NCI-H2081 (cell line): ENCODE results near the gene PSMD8.
A peak's percentile ranks its signal among the peaks of the same experiment; 100 is the strongest.
"Not testable (repeated sequence)": the region's sequence is repeated elsewhere in the genome, so short reads cannot be mapped to it uniquely, and the experiment has no call there.

Experiments
- DNase-seq, 2 experiments: peaks; one replicate each; lab custom pipeline; 2025; lab: John Stamatoyannopoulos, UW

PSMD8 gene

DNA sequence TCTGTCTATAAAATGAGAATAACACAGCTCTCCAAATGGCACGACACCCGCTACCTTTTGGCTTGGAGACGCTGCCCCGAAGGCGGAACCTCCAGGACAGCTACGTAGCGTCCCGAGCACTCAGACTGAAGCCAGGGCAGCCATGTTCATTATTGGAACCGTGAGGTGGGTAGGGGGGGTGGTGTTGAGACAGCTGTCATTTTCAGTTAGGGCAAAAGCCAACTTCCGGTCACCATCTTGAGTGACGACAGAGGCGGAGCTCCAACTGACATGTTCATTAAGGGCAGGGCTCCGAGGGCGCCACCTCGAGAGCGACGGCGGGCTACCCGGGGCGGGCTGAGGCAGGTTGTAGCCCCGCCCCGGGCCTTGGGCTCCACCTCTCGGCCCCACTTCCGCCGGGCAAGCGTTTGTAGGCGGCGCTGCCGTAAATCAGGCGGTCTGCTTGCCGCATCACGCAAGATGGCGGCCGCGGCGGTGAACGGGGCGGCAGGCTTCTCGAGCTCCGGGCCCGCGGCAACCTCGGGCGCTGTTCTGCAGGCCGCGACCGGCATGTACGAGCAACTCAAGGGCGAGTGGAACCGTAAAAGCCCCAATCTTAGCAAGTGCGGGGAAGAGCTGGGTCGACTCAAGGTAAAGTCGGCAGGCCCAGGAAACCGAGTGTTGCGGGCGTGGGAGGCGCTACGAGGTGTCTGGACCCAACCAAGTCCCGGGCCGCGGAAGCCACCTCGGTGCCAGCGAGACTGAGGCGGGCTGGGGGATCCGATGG lies at the start of gene PSMD8:
TSS of gene PSMD8 (plus strand) at position 240 of the 766 bp plus-strand sequence. CDS start at position 271, 31 bp downstream.
- peak; percentile 98 to 99 for DNase-seq

DNA sequence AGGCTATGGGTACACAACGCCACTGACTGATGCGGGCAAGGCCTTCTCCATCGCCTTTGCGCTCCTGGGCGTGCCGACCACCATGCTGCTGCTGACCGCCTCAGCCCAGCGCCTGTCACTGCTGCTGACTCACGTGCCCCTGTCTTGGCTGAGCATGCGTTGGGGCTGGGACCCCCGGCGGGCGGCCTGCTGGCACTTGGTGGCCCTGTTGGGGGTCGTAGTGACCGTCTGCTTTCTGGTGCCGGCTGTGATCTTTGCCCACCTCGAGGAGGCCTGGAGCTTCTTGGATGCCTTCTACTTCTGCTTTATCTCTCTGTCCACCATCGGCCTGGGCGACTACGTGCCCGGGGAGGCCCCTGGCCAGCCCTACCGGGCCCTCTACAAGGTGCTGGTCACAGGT lies 47.8 kb upstream of the PSMD8 start:
- no peak for DNase-seq

DNA sequence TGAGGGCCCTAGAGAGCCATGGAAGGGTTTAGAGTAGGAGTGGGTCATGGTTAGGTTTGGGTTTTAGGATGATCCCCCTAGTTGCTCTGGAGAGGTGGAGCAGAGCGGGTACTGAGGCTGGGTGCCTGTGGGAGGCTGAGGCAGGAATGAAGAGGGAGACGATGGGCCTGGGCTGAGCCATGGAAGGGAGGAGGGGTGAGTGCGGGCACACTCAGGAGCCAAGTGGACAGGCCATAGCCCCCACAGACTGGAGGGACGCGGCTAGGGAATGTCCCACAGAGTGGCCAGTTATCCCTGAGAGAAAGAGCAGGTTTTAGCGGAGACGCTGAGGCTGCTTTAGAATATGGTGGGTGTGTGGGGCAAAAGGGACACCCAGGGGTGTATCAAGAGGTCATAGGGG lies 44.7 kb upstream of the PSMD8 start:
- no peak for DNase-seq

DNA sequence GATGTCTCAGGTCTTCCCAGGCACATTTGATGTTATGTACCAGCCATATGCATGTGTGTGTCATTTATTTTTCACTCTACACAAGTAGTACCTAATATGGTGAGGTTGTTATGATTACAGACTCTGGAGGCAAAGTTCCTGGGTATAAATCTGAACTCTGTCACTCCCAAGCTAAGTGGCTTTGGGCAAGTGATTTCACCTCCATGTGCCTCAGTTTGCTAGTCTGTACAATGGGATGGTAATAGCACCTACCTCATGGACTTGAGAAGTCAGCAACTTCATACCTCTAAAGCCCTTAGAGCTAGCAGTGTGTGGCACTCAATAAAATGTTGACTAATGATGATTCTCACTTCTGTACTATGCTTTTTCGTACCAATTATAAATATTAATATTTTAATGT lies 42.6 kb upstream of the PSMD8 start:
- no peak for DNase-seq

DNA sequence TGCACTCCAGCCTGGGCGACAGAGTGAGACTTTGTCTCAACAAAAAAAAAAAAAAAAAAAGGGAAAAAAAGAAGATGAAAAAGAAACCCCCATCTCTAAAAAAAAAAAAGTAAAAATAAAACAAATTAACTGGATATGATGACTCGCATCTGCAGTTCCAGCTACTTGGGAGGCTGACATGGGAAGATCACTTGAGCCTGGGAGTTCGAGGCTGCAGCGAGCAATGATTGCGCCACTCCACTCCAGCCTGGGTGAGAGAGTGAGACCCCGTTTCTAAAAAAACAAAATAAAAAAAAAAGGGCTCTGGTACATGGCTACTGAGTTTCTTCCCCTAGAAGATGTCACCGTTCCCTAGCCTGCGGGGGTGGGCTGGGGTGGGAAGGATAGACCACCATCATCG lies 41.1 kb upstream of the PSMD8 start:
- no peak for DNase-seq

DNA sequence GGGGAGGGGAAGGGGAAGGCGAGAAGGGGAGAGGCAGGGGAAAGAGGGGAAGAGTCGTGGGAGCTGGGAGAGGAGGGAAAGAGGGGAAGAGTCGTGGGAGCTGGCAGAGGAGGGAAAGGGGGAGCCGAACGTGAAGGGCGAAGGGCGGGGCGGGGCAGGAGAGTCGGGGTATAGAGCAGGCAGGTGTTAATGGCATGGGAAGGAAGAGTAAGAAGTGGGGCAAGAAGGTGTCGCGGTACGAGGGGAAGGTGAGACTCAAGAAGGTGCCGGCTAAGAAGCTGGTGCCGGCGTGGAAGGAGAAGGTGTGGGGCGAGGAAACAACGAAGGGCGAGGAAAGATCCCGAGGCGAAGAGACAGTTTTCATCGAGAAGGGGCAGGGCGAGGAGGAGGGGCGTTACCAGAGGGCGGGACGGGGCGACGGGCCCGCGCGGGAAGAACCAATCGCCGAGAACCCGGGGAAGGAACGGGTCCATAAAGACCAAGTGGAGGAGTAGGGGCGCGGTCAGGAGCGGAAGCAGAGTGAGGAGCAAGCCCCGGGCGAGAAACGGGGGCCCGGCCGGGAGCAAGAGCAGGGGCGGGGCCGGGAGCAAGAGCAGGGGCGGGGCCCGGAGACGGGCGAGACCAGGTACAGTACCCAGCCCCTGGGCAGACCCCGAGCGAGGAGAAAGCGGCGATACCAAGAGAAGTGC lies 38.3 kb upstream of the PSMD8 start:
- DNase-seq = peak; percentile 91 to 92

DNA sequence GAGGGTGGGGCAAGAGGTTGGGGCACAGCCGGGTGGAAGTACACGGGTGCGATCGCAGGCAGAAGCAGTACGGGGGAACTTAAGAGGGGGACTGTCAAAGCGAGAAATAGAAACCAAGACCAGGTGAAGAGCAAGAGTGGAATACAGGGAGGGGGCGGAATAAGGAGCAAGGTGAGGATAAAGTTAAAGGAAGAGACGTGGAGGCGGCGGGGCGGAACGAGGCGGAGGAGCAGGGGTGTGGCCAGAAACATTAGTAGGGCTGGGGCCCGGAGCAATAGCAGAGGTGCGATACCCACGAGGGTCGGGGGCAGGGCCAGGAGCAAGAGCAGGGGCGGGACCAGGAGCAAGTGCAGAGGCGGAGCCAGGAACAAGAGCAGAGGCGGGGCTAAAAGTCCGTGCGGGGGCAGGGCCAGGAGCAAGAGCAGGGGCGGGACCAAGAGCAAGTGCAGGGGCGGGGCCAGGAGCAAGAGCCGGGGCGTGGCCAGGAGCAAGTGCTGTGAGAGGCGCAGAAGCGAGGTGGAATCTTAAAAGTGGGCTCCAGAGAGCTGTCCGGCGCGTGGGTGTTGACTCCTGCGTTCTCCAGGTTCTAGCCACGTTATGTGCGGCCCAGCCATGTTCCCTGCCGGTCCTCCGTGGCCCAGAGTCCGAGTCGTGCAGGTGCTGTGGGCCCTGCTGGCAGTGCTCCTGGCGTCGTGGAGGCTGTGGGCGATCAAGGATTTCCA lies 37.6 kb upstream of the PSMD8 start:
- peak; percentile 80 to 90 for DNase-seq

DNA sequence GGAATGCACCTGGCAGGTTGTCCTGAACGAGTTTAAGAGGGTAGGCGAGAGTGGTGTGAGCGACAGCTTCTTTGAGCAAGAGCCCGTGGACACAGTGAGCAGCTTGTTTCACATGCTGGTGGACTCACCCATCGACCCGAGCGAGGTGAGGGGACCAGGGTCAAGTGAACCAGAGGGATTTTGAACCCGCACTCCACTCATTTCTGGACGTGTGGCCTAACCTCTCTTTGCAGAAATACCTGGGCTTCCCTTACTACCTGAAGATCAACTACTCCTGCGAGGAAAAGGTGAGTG lies 37.1 kb upstream of the PSMD8 start:
- no peak for DNase-seq

DNA sequence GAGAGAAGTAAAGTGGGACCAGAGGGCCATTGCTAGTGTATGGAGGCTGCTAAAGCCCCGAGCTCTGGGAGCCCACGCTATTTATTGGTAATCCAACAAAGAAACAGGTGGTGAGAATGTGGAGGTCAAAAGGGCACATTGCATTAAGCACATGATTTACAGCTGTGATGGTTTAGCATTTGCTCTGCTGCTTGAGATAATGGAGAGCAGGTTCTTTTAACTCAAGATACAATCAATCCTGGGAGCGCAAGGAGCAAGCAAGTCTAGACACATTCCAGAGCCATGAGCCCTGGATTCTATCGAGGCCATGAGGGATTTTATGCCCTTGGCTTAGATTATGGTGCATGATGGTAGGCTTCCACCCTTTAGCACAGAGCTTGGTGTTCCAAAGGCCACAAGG lies 35.4 kb upstream of the PSMD8 start:
- DNase-seq = not testable (repeated sequence)

DNA sequence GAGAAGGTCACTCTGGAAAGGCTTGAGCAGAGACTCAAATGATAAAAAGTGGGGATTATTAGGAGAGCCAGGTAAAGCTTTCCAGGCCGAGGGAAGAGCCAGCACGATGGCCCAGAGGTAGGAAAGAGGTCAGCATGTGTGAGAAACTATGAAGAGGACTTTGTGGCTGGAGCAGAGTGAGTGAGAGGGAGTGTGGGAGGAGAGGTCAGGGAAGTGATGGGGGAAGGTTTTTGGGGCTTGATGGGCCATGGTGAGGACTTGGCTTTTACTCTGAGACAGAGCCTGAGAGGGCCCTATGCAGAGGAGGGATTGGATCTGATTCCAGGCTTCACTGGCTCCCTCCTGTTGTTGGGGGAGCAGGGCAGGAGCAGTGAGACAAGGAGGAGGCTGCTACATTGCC lies 33.4 kb upstream of the PSMD8 start:
- no peak for DNase-seq

DNA sequence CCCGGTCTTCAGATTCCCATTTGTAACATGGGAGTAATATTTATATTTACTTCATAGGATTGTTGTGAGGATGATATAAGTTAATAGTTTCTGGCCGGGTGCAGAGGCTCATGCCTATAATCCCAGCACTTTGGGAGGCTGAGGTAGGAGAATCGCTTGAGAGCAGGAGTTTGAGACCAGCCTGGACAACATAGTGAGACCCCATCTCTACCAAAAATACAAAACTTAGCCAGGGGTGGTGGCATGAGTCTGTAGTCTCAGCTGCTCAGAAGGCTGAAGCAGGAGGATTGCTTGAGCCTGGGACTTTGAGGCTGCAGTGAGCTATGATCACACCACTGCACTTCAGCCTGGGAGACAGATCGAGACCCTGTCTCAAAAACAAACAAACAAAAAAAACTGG lies 27.5 kb upstream of the PSMD8 start:
- DNase-seq = no peak

DNA sequence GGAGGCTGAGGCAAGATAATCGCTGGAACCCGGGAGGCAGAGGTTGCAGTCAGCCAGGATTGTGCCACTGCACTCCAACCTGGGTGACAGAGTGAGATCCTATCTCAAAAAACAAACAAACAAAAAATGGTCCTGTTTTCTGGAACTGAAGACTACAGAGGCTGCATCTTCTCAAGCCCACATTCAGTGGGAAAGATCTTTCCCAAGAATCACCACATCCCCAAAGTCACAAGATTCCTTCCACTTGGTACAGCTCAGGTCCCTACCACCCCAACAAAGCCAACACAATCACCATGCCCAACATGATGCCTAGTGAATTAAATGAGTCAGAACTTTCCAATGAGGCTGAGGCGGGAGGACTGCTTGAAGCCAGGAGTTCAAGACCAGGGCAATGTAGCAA lies 23.5 kb upstream of the PSMD8 start:
- DNase-seq = no peak

DNA sequence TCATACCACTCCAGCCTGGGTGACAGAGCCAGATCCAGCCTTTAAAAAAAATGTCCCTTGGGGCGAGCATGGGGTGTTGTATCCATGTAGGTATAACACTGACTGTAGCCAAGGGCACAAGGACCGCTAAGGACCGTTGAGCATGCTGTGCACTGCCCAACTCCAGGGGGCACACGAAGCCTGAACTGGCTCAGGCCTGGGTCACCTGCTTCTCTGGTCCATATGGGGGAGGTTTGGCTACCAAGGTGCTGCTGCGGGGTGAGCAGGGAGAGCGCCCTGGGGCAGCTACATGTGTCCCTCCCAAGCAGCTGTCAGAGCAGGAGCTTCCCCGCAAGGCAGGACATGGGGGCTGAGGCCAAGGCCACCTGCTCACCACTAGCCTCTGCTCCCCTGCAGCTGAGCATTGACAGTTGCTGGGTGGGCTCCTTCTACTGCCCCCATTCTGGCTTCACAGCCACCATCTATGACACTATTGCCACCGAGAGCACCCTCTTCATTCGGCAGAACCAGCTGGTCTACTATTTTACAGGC lies 22.4 kb upstream of the PSMD8 start:
- no peak for DNase-seq

DNA sequence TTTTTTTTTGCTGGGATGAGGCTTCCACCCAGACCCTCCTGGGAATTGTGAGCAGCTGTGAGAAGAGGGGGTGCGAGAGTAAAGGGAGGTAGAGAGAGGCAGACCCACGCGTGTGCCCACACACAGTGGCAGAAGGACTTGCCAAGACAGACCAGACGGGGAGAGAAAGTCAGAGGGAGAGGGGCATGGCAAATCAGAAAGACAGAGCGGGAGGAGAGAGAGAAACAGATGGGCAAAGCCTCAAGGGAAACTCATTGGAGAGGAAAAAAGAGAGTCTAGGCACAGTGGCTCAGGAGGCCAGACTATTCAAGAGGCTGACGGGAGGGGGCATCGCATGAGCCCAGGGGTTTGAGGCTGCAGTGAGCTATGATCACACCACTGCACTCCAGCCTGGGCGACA lies 21.8 kb upstream of the PSMD8 start:
- no peak for DNase-seq

DNA sequence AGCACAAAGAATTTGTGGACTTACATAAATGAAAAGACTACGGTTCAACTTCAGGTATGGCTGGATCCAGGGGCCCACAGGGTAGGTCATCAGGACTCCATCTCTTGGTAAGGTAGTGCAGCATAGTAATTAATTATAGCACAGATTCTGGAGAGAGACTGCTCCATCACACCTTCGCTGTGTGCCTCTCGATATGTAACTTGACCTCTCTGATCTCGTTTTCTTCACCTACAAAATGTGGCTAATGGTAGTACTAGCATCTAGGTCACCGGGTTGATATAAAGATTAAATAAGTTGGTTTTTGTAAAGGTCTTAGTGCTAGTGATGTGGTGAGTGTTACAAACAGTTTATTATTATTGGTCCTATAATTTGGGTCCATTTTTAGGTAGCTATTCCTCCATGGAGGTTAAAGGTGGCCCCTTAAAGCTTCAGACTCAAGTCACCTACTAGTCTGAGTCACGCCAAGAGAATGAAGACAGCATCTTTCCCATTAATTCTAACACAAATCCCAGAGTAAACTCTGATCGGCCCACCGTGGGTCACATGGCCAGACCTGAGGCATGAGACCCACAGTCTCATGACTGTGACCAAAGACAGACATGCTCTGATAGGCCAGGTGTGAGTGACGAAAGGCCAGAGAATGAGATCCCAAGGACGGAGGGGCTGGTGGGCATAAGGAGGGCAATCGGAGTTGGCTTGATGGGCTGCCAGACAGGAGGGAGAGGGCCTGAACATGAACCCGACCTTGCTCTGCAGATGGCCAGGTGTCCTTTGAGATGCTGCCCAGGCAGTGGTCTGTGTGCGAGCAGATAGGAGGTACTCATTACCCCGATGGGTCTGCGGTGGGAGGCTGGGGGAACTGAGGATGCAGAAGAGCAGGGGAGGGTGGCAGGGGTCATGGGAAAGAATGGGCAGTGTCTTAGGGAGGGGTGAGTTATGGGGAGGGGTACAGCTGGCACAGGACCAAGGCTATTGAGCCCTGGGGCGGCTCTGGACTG lies 18.3 kb upstream of the PSMD8 start:
- no peak for DNase-seq

DNA sequence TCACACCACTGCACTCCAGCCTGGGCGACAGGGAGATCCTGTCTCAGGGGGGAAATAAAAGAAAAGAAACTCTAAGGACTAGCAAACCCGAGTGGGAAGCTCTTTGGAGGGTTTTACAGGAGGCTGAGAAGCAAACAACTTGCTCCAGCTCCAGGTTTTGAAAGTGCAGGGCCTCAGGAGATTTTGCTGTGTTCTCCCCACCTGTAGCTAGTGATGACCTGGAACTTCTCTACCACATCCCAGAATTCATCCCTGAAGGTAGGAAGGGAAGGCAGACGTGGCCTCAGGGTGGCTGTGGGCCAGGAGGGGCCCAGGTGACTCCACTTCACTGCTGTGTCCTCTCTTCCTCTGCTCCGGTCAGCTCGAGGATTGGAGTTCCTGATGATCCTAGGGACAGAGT lies 16.3 kb upstream of the PSMD8 start:
- no peak for DNase-seq

DNA sequence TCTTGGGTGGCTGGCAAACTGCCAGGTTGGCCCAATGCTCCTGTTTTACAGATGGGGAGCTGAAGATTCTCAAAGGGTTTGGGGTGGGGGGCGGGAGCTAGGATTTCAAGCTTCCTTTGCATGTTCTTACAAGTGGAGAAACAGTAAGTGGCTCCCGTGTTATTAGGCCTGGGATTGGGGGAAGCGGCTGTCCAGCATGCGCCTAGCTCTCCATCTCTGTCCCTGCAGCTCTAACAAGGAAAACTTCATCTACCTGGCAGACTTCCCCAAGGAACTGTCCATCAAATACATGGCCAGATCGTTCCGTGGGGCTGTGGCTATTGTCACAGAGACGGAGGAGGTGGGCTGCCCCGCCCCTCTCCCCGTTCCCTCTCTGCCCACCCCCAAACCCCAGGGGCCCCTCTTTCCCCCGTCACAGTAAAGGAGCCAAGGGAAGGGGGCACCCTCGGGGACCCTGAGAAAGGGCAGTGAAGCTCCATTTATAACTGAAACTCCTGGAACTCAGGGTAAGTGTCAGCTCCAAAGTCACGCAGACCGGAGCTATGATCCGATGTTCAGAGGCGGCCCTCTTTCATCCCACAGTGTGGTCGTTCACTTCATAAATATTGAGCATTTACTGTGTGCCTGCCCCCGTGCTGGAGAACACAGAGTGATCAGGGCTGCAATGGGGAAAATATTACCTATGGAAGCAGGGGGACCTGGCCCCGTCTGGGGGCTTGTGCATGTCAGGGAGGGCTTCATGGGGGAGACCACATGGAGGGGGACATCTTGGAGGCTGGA lies 14.9 kb upstream of the PSMD8 start:
- DNase-seq = no peak

DNA sequence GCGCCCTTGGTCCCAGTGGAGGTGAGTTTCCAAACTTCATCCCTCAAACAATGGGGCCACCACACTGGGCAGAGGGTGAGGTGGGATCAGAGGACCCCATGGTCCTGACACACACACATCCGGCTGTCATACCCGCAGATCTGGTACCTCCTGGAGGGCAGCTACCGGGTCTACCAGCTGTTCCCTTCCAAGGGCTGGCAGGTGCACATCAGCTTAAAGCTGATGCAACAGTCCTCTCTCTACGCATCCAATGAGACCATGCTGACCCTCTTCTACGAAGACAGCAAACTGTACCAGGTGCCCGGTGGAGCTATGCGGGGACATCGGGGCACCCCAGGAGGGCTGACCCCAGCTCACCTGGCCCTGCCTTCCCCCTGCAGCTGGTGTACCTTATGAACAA lies 14.0 kb upstream of the PSMD8 start:
- DNase-seq = no peak

DNA sequence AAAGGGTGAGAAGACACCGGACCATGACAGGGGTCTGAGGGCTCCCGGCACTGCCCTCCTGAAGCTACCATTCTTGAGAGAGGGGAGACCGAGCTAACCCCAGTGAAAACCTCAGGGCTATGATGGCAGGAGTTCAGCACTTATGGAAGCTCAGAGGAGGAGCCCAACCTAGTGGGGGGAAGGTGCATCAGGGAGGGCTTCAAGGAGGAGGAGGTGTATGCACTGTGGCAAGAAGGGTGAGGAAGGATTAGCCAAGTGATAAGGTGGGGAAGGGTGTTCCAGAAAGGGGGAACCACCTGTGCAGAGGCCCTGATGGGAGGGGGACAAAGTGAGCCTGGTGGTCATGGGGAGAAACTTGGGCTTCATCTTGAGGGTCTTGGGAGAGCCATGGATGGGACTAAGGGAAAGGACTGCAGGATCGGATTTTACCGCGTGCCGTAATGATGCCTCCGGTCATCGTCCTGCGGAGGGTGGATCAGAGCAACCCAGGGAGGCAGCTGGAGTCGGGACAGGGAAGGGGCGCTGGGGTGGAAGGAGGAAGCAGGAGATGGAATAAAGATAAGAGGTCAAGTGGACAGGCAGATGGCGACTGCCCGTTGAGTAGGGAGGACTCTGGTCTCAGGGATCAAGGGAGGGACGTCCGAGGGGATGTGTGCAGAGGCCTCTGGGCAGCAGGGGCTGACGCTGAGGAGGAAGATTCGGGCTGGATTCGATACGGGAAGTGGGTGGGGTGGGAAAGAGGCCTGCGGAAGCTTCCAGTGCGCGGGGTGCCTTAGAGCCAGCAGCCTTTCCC lies 13.3 kb upstream of the PSMD8 start:
- no peak for DNase-seq

DNA sequence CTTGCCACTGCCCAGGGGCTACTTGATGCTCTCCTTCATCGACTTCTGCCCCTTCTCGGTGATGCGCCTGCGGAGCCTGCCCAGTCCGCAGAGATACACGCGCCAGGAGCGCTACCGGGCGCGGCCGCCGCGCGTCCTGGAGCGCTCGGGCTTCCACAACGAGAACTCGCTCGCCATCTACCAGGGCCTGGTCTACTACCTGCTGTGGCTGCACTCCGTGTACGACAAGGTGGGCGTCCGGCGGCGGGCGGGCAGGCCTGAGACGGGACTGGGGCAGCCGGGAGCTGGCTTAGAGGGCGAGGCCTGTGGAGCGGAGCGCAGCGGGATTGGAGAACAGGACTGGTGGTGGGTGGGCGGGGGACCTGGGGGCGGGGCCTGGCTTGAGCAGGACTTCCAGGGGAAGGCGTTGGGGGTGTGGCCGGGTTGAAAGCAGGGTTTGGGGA lies 12.7 kb upstream of the PSMD8 start:
- peak; percentile 61 to 64 for DNase-seq
